ENCODE results near the gene CLMP. TPM values are rescaled to one million over a fixed set of nuclear protein-coding genes. Genes with fewer than 3 reads are reported as not detected.

CLMP gene
- total RNA-seq, 4 donors from 2014 or later: 169 to 215 (median 197) TPM

- H3K27ac ChIP-seq (replicated peaks in 1 of 4): no peak overlapping the region
- intact Hi-C loops (cut with DNase I): loop anchor here (10.0 kb wide), 1 partner anchor 473 kb away; no protein-coding TSS in a partner anchor
- peaks cover 0 to 4% (median 0%) of the 10 kb centered on the region in 4 donors for H3K36me3 ChIP-seq
- H3K9me3 ChIP-seq: no peaks in the 10 kb centered on the region
- H3K4me1 ChIP-seq: peaks cover 0 to 23% (median 10%) of the 10 kb centered on the region in 4 donors
- no peak overlapping the region for H3K4me3 ChIP-seq
- 84% methylated on average over 3 of the region's 3 CpGs for WGBS
- TF ChIP-seq POLR2AphosphoS5 (IDR thresholded peaks at IDR 0.05): no peak
- TF ChIP-seq POLR2A (IDR thresholded peaks at IDR 0.05; ENCODE audit: low read depth): no peak
- TF ChIP-seq, protein P1, sequence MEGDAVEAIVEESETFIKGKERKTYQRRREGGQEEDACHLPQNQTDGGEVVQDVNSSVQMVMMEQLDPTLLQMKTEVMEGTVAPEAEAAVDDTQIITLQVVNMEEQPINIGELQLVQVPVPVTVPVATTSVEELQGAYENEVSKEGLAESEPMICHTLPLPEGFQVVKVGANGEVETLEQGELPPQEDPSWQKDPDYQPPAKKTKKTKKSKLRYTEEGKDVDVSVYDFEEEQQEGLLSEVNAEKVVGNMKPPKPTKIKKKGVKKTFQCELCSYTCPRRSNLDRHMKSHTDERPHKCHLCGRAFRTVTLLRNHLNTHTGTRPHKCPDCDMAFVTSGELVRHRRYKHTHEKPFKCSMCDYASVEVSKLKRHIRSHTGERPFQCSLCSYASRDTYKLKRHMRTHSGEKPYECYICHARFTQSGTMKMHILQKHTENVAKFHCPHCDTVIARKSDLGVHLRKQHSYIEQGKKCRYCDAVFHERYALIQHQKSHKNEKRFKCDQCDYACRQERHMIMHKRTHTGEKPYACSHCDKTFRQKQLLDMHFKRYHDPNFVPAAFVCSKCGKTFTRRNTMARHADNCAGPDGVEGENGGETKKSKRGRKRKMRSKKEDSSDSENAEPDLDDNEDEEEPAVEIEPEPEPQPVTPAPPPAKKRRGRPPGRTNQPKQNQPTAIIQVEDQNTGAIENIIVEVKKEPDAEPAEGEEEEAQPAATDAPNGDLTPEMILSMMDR (IDR thresholded peaks at IDR 0.05): no peak
- TF ChIP-seq EP300 (IDR thresholded peaks at IDR 0.05): no peak
- no peak for DNase-seq (ENCODE audit: extremely low spot score)
- H3K27me3 ChIP-seq: no peaks in the 10 kb centered on the region
Measured at GRCh38 chr11:123151366-123151765, 43.7 kb downstream of the CLMP start.

DNA sequence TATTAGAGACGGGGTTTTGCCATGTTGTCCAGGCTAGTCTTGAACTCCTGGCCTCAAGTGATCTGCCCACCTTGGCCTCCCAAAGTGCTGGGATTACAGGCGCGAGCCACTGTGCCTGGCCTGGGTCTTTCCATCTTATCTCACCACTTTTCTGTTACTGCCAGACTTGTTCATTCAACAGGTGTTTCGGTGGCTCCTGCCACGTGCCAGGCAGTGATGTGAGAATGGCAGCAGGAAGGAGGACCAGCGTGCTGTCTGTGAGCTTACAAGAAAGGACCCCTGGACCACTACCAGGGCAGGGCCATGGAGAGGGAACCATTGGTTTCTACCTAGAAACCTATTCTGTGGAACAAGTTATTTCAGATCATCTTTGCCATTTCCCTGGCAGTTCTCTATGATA lies 44.2 kb downstream of the CLMP start:
- no peak for DNase-seq (ENCODE audit: extremely low spot score)
- 97% methylated on average over 4 of the region's 6 CpGs for WGBS
- intact Hi-C loops (cut with DNase I): loop anchor here (10.0 kb wide), 1 partner anchor 474 kb away; no protein-coding TSS in a partner anchor
- H3K9me3 ChIP-seq: no peaks in the 10 kb centered on the region
- H3K27me3 ChIP-seq: no peaks in the 10 kb centered on the region
- H3K36me3 ChIP-seq: peaks cover 0 to 4% (median 0%) of the 10 kb centered on the region in 4 donors
- H3K27ac ChIP-seq (replicated peaks in 1 of 4): no peak overlapping the region
- TF ChIP-seq POLR2A (IDR thresholded peaks at IDR 0.05; ENCODE audit: low read depth) (no peak), EP300 (IDR thresholded peaks at IDR 0.05) (no peak), POLR2AphosphoS5 (IDR thresholded peaks at IDR 0.05) (no peak)
- TF ChIP-seq, protein P1 (IDR thresholded peaks at IDR 0.05): no peak
- peaks cover 0 to 24% (median 15%) of the 10 kb centered on the region in 4 donors for H3K4me1 ChIP-seq
- no peak overlapping the region for H3K4me3 ChIP-seq

- Histone ChIP-seq H3K36me3 (peaks cover 0 to 4% (median 0%) of the 10 kb centered on the region in 4 donors), H3K4me1 (peaks cover 5 to 36% (median 24%) of the 10 kb centered on the region in 4 donors), H3K27ac (replicated peaks in 1 of 4) (no peak overlapping the region), H3K27me3 (no peaks in the 10 kb centered on the region), H3K4me3 (no peak overlapping the region), H3K9me3 (no peaks in the 10 kb centered on the region)
- WGBS: 66% methylated on average over 4 of the region's 4 CpGs
- DNase-seq (ENCODE audit: extremely low spot score): no peak
- TF ChIP-seq POLR2AphosphoS5 (IDR thresholded peaks at IDR 0.05) (no peak), EP300 (IDR thresholded peaks at IDR 0.05) (no peak), POLR2A (IDR thresholded peaks at IDR 0.05; ENCODE audit: low read depth) (no peak)
- TF ChIP-seq, protein P1 (IDR thresholded peaks at IDR 0.05): no peak
- intact Hi-C loops (cut with DNase I): no loop called here
Measured at GRCh38 chr11:123148965-123149364, 46.1 kb downstream of the CLMP start.

DNA sequence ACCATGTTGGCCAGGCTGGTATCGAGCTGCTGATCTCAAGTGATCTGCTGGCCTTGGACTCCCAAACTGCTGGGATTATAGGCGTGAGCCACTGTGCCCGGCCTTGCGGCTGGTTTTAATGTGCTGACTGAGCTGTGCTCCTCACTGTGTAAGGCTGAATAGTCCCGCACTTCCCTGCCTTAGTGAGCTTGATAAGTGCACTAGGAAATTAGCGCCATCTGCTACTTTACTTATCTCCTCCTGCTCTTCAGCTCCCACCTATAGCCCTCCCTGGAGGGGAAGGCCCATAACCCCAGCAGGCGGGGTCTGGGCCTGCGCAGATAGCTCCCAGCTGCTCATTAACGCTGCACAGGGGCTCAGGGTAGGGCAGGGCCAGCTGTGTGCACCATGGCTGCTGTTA lies 49.4 kb downstream of the CLMP start:
- intact Hi-C loops (cut with DNase I): no loop called here
- H3K4me3 ChIP-seq: no peak overlapping the region

GRCh38 chr11:123145220-123145619 lies 49.8 kb downstream of the CLMP start:
- no peak overlapping the region for H3K4me3 ChIP-seq
- no peak for DNase-seq (ENCODE audit: extremely low spot score)
- no peak for TF ChIP-seq POLR2A (IDR thresholded peaks at IDR 0.05; ENCODE audit: low read depth)
- no peak for TF ChIP-seq EP300 (IDR thresholded peaks at IDR 0.05)
- no peak for TF ChIP-seq POLR2AphosphoS5 (IDR thresholded peaks at IDR 0.05)
- TF ChIP-seq, protein P1 (IDR thresholded peaks at IDR 0.05): no peak
- no peaks in the 10 kb centered on the region for H3K9me3 ChIP-seq
- intact Hi-C loops (cut with DNase I): no loop called here
- H3K36me3 ChIP-seq: peaks cover 0 to 4% (median 0%) of the 10 kb centered on the region in 4 donors
- no peaks in the 10 kb centered on the region for H3K27me3 ChIP-seq
- 43% methylated on average over 13 of the region's 13 CpGs for WGBS
- peak overlapping the region; percentile 17 to 55 (median 46) for H3K27ac ChIP-seq (replicated peaks in 1 of 4)
- H3K4me1 ChIP-seq: peaks cover 5 to 22% (median 16%) of the 10 kb centered on the region in 4 donors

More for the DNA sequence above, 49.4 kb downstream of the CLMP start:
- Histone ChIP-seq H3K36me3 (peaks cover 0 to 4% (median 0%) of the 10 kb centered on the region in 4 donors), H3K9me3 (no peaks in the 10 kb centered on the region), H3K27me3 (no peaks in the 10 kb centered on the region), H3K27ac (replicated peaks in 1 of 4) (peak overlapping the region; percentile 17 to 55 (median 46)), H3K4me1 (peaks cover 5 to 22% (median 17%) of the 10 kb centered on the region in 4 donors)
- 82% methylated on average over 9 of the region's 9 CpGs for WGBS
- no peak for TF ChIP-seq POLR2A (IDR thresholded peaks at IDR 0.05; ENCODE audit: low read depth)
- TF ChIP-seq POLR2AphosphoS5 (IDR thresholded peaks at IDR 0.05): no peak
- no peak for DNase-seq (ENCODE audit: extremely low spot score)

All from esophagus muscularis mucosa (tissue), 4 donors.